HG02852 (cell line): ENCODE results near the gene KAZN.

Experiments
- ATAC-seq: cut with Tn5 transposase; IDR thresholded peaks from one replicate; pipeline ENCODE4 v1.9.1; 2021; ENCODE audit warnings: mild to moderate bottlenecking, moderate library complexity; ENCODE audit not compliant: unreplicated experiment

KAZN gene

GRCh38 chr1:14761291-14762153, 163.0 kb downstream of the KAZN start:
- no peak for ATAC-seq

GRCh38 chr1:14763977-14764376, 165.5 kb downstream of the KAZN start:
- no peak for ATAC-seq

GRCh38 chr1:14765773-14766172, 167.3 kb downstream of the KAZN start:
- no peak for ATAC-seq

- no peak for ATAC-seq
Measured at GRCh38 chr1:14767075-14767474, 168.6 kb downstream of the KAZN start.

- no peak for ATAC-seq
Measured at GRCh38 chr1:14768582-14769304, 170.3 kb downstream of the KAZN start.

GRCh38 chr1:14769486-14770274, 171.2 kb downstream of the KAZN start:
- no peak for ATAC-seq

- ATAC-seq: no peak
Measured at GRCh38 chr1:14773396-14774025, 175.0 kb downstream of the KAZN start.

- no peak for ATAC-seq
Measured at GRCh38 chr1:14774225-14774624, 175.7 kb downstream of the KAZN start.

- ATAC-seq: no peak
Measured at GRCh38 chr1:14774988-14775387, 176.5 kb downstream of the KAZN start.

- no peak for ATAC-seq
Measured at GRCh38 chr1:14775434-14775833, 176.9 kb downstream of the KAZN start.

GRCh38 chr1:14777516-14778506, 179.3 kb downstream of the KAZN start:
- no peak for ATAC-seq

GRCh38 chr1:14778541-14778897, 180.0 kb downstream of the KAZN start:
- no peak for ATAC-seq

- ATAC-seq: no peak
Measured at GRCh38 chr1:14778898-14779865, 180.7 kb downstream of the KAZN start.

- no peak for ATAC-seq
Measured at GRCh38 chr1:14780271-14780670, 181.8 kb downstream of the KAZN start.

- ATAC-seq: no peak
Measured at GRCh38 chr1:14781811-14782210, 183.3 kb downstream of the KAZN start.

GRCh38 chr1:14782741-14783591, 184.5 kb downstream of the KAZN start:
- no peak for ATAC-seq

GRCh38 chr1:14783592-14783886, 185.1 kb downstream of the KAZN start:
- no peak for ATAC-seq
